Calu3 (cell line): Measurements from ENCODE around the gene MT1E. TPM values are rescaled to one million over a fixed set of nuclear protein-coding genes. Genes with fewer than 3 reads are reported as not detected.

Source experiments
- BruUV-seq: library from RNA; stranded (reverse); fragments of 400-500 nt; replicated peaks from 2 replicates; lab custom pipeline; 2021; lab: Mats Ljungman, UMichigan
- CTCF ChIA-PET: fragments of 300-600 bp; sonication (Branson Sonifier 250); formaldehyde crosslinking; loops from one replicate; lab custom pipeline; 2022; ENCODE audit warnings: antibody characterized with exemption; lab: Charles Lee
- DNase-seq: peaks from one replicate; pipeline ENCODE4 v3.0.0; 2022
- H3K27ac Mint-ChIP-seq: one replicate; pipeline ENCODE4 v1.8.0; 2022; ENCODE audit warnings: mixed read lengths; ENCODE audit not compliant: unreplicated experiment
- H3K27me3 Mint-ChIP-seq: one replicate; pipeline ENCODE4 v1.8.0; 2022; ENCODE audit warnings: mixed read lengths; ENCODE audit not compliant: unreplicated experiment
- H3K36me3 Mint-ChIP-seq: one replicate; pipeline ENCODE4 v1.8.0; 2022; ENCODE audit warnings: mild to moderate bottlenecking, moderate library complexity, mixed read lengths; ENCODE audit not compliant: insufficient read depth, unreplicated experiment
- H3K4me1 Mint-ChIP-seq: one replicate; pipeline ENCODE4 v1.8.0; 2022; ENCODE audit warnings: mild to moderate bottlenecking, low read depth, mixed read lengths; ENCODE audit not compliant: unreplicated experiment
- H3K4me3 Mint-ChIP-seq: one replicate; pipeline ENCODE4 v1.8.0; 2022; ENCODE audit warnings: mild to moderate bottlenecking, low read depth, moderate library complexity, mixed read lengths; ENCODE audit not compliant: unreplicated experiment
- H3K9me3 Mint-ChIP-seq: one replicate; pipeline ENCODE4 v1.8.0; 2022; ENCODE audit warnings: low read depth, mixed read lengths; ENCODE audit not compliant: unreplicated experiment
- intact Hi-C: fragments of 100-400 bp; cut with micrococcal nuclease; formaldehyde crosslinking; loops from one replicate; pipeline ENCODE4 v1.10.0; 2022; ENCODE audit not compliant: unreplicated experiment
- total RNA-seq: library from RNA; stranded (reverse); gene quantifications from 2 replicates; pipeline ENCODE4 v1.2.3, GENCODE V29; 2022
- TF ChIP-seq, protein P1 (sequence below): fragments of 200-600 bp; IDR thresholded peaks from one replicate; pipeline ENCODE4 v1.8.0; 2022; ENCODE audit warnings: antibody characterized with exemption; ENCODE audit not compliant: unreplicated experiment

MT1E gene
- total RNA-seq, 1 experiment from 2014 or later, result not detected

GRCh38 chr16:56637814-56638750 is 12.5 kb downstream of the MT1E start, which contains the start of gene MT1A:
Gene MT1A, plus strand, starts transcription at chr16:56638666. Its CDS starts 73 bp downstream, at chr16:56638739.
- TF ChIP-seq, protein P1, sequence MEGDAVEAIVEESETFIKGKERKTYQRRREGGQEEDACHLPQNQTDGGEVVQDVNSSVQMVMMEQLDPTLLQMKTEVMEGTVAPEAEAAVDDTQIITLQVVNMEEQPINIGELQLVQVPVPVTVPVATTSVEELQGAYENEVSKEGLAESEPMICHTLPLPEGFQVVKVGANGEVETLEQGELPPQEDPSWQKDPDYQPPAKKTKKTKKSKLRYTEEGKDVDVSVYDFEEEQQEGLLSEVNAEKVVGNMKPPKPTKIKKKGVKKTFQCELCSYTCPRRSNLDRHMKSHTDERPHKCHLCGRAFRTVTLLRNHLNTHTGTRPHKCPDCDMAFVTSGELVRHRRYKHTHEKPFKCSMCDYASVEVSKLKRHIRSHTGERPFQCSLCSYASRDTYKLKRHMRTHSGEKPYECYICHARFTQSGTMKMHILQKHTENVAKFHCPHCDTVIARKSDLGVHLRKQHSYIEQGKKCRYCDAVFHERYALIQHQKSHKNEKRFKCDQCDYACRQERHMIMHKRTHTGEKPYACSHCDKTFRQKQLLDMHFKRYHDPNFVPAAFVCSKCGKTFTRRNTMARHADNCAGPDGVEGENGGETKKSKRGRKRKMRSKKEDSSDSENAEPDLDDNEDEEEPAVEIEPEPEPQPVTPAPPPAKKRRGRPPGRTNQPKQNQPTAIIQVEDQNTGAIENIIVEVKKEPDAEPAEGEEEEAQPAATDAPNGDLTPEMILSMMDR, result no peak
- intact Hi-C loops, result no loop called here
- H3K27ac Mint-ChIP-seq, result no peak within 1 kb of the TSS
- peaks cover 17% of the 10 kb centered on the region for H3K4me1 Mint-ChIP-seq
- H3K4me3 Mint-ChIP-seq, result peak within 1 kb of the TSS; percentile 72
- H3K9me3 Mint-ChIP-seq, result no peaks in the 10 kb centered on the region
- CTCF ChIA-PET, result no interaction called here
- H3K36me3 Mint-ChIP-seq, result peaks cover 14% of the 10 kb centered on the region
- peaks cover 99% of the 10 kb centered on the region for H3K27me3 Mint-ChIP-seq
- BruUV-seq, result no TSS peak
- peak; percentile 50 for DNase-seq

GRCh38 chr16:56639045-56639444 is 13.5 kb downstream of the MT1E start:
- H3K27me3 Mint-ChIP-seq, result peaks cover 99% of the 10 kb centered on the region
- BruUV-seq, result no TSS peak
- CTCF ChIA-PET, result no interaction called here

DNA sequence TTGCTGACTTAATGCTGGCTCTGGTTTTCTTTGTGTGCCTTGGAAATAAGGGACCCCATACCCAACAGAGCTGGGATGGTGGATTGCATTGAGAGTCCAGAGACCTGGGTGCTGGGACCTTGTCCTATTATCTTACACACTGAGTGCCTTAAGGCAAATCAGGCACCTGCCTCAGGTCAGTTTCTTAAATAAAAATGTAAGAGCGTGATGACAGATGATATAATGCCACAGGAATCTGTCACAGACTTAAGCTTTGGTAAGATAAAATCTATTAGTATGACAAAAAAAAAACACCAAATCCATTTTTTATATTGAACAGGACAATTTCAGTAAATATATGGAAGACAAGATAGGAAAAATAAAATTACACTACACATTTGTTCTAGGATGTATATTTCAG is 14.5 kb downstream of the MT1E start:
- H3K4me1 Mint-ChIP-seq, result peaks cover 32% of the 10 kb centered on the region
- no TSS peak for BruUV-seq
- H3K4me3 Mint-ChIP-seq, result no peak overlapping the region
- DNase-seq, result no peak
- peaks cover 23% of the 10 kb centered on the region for H3K36me3 Mint-ChIP-seq
- H3K27me3 Mint-ChIP-seq, result peaks cover 99% of the 10 kb centered on the region
- CTCF ChIA-PET, result interaction anchor here (1.1 kb wide), 1 partner anchor 62 kb away, joined by 3 read pairs; no protein-coding TSS in a partner anchor
- TF ChIP-seq, protein P1, result no peak
- intact Hi-C loops, result no loop called here
- H3K9me3 Mint-ChIP-seq, result no peaks in the 10 kb centered on the region
- H3K27ac Mint-ChIP-seq, result no peak overlapping the region

More at GRCh38 chr16:56639045-56639444, 13.5 kb downstream of the MT1E start:
- DNase-seq, result no peak
- Mint-ChIP-seq H3K4me3 (peak overlapping the region; percentile 72), H3K9me3 (no peaks in the 10 kb centered on the region), H3K27ac (no peak overlapping the region), H3K36me3 (peaks cover 23% of the 10 kb centered on the region), H3K4me1 (peaks cover 27% of the 10 kb centered on the region)
- intact Hi-C loops, result no loop called here
- TF ChIP-seq, protein P1, result no peak

DNA sequence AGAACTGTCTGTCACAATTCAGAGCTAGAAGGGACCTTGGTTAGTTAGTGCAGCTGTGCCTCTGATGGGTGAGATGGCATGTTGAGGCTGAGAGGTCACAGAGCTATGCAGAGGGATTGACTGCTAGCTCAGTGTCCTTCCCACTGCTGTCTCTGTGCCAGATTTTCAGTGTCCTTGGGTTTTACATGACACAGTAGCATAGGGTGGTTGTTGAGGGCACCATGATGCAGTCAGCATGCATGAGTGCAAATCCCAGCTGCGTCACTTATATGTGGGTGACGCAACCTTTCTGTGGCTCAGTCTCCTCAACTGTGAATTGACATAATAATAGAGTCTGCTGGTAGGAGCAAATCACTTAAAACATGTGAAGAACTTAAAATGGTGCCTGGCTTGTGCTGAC is 15.6 kb downstream of the MT1E start:
- DNase-seq, result no peak
- Mint-ChIP-seq H3K4me3 (no peak overlapping the region), H3K27ac (no peak overlapping the region), H3K4me1 (peaks cover 32% of the 10 kb centered on the region), H3K9me3 (no peaks in the 10 kb centered on the region), H3K27me3 (peaks cover 99% of the 10 kb centered on the region), H3K36me3 (peaks cover 23% of the 10 kb centered on the region)
- no TSS peak for BruUV-seq
- intact Hi-C loops, result no loop called here
- TF ChIP-seq, protein P1, result no peak
- CTCF ChIA-PET, result interaction anchor here (1.1 kb wide), 1 partner anchor 61 kb away, joined by 3 read pairs; no protein-coding TSS in a partner anchor
